Measurements from ENCODE around the gene GGT7.
"Not testable (repeated sequence)": the region's sequence is repeated elsewhere in the genome, so short reads cannot be mapped to it uniquely, and the experiment has no call there.

Gene GGT7

GRCh38 chr20:34872622-34873224, at the start of gene GGT7:
Gene GGT7 (minus strand): TSS chr20:34872856. CDS start chr20:34872815, 41 bp downstream.
- peak; percentile 70 to 74 (median 73) for DNase-seq (ENCODE audit: low read depth in 2 of 3, low spot score in 2 of 3)

DNA sequence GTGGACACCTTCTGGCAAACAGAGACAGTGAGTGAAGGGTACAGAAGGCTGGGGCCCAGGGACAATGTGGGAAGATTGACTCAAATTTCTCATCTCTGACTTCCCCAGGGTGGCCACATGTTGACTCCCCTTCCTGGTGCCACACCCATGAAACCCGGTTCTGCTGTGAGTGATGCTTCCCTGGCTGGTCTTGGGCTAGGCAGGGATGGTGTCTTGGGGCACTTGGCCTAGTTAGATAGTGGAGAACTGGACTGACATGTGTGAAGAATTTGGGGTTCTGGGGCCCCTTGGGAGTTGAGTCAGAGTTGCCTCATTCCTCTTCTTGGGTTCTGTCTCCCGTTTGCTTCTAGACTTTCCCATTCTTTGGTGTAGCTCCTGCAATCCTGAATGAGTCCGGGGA, 48.8 kb upstream of the GGT7 start:
- no peak for DNase-seq (ENCODE audit: low read depth in 2 of 3, low spot score in 2 of 3)

GRCh38 chr20:34920055-34920454, 47.4 kb upstream of the GGT7 start:
- no peak for DNase-seq (ENCODE audit: low read depth in 2 of 3, low spot score in 2 of 3)

GRCh38 chr20:34916774-34917354, 44.2 kb upstream of the GGT7 start:
- DNase-seq (ENCODE audit: low read depth in 2 of 3, low spot score in 2 of 3), result no peak

DNA sequence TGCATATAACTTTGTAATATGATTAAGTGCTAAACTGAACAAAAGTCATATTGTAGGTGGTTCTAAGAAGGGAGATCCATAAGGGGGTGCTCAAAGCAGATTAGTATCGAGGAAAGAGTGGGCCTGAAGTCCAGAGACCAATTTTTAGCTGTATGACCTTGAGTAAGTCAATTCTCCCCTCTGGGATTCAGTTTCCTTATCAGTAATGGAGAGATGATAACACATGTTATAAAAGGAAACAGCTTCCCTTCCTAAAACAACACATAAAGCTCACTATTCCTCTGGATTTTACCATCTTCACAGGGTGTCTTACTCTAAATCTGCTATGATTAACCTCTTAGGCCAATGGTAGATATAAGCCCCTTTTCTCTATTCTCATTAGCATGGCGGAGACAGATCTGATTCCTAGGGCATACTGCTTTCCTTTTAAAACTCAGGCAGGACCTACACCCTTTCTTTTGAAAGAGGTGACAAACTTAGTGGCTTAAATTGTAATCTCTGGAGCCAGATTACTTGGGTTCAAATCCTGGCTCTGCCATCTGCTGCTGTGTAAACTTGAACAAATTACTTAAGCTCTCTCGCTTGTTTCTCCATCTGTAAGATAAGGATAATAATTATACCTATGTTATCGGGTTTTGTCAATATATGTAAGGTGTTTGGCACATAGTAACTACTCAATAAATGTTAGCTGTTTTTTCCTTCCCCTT, 43.2 kb upstream of the GGT7 start:
- no peak for DNase-seq (ENCODE audit: low read depth in 2 of 3, low spot score in 2 of 3)

- no peak for DNase-seq (ENCODE audit: low read depth in 2 of 3, low spot score in 2 of 3)
These were observed 42.5 kb upstream of the GGT7 start for GRCh38 chr20:34915131-34915530.

- no peak for DNase-seq (ENCODE audit: low read depth in 2 of 3, low spot score in 2 of 3)
These were observed 35.2 kb upstream of the GGT7 start for GRCh38 chr20:34907616-34908469.

- no peak for DNase-seq (ENCODE audit: low read depth in 2 of 3, low spot score in 2 of 3)
These were observed 31.6 kb upstream of the GGT7 start for GRCh38 chr20:34904202-34904621.

GRCh38 chr20:34898731-34899130, 26.1 kb upstream of the GGT7 start:
- DNase-seq (ENCODE audit: low read depth in 2 of 3, low spot score in 2 of 3), result not testable (repeated sequence)

- not testable (repeated sequence) for DNase-seq (ENCODE audit: low read depth in 2 of 3, low spot score in 2 of 3)
These were observed 25.5 kb upstream of the GGT7 start for GRCh38 chr20:34898129-34898528.

DNA sequence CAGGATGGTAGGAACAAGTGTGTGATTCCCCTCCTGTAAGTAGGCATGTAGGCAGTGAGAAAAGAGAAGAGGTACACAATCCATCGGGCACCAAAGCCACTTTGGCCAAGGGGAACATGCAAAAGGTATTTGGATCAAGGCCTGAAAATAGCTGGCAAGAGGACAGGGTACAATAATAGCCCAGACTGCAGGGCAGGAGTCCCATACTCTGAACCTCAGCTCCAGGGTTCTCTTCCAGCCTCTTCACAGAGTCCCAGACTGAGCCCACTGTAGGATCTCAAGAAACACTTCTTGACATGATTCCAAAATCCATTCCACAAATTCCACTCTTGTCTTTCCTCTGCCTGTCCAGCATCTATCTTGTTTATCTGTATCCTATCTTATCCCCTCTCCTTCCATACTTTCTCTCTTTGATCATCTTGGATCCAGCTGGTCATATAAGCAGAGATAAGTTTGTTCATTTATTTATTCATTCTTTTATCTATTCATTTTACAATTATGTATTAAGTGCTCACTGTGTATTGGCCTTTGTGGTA, 23.5 kb upstream of the GGT7 start:
- no peak for DNase-seq (ENCODE audit: low read depth in 2 of 3, low spot score in 2 of 3)

GRCh38 chr20:34895465-34895864, 22.8 kb upstream of the GGT7 start:
- no peak for DNase-seq (ENCODE audit: low read depth in 2 of 3, low spot score in 2 of 3)

DNA sequence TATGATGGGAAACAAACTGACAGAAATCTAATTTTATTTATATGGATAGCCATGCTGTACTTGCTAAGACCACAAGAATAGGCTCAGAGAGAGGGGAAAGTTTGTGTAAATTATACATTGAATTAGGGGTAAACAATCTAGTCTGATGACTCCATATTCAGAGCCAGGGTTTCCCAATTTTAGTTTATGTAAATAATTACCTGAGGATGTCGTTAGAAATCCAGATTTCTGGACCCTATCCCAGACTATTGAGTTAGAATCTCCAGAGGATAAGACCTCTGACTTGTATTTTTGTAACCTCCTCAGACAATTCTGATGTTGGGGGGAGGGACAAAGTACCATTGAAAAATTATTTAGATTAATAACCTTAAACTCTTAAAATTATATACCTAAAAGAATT, 22.1 kb upstream of the GGT7 start:
- DNase-seq (ENCODE audit: low read depth in 2 of 3, low spot score in 2 of 3), result no peak

DNA sequence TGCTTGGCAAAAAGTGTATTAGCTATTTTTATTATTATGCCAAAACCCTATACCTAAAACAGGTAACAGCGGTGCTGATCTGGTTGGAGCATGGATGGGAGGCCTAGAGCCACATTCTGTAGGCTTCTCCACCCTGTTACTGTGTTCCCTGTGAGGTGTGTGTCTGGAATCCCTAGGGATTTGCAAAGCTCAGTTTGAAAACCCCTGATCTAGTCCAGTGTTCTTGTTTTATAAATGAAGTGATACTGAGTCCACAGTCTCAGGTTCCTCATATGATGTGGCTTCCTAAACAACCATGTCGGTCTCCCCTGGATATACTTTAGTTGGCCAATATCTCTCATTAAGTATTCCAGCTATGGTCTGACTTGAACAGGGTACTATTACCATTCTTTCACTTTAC, 20.0 kb upstream of the GGT7 start:
- no peak for DNase-seq (ENCODE audit: low read depth in 2 of 3, low spot score in 2 of 3)

DNA sequence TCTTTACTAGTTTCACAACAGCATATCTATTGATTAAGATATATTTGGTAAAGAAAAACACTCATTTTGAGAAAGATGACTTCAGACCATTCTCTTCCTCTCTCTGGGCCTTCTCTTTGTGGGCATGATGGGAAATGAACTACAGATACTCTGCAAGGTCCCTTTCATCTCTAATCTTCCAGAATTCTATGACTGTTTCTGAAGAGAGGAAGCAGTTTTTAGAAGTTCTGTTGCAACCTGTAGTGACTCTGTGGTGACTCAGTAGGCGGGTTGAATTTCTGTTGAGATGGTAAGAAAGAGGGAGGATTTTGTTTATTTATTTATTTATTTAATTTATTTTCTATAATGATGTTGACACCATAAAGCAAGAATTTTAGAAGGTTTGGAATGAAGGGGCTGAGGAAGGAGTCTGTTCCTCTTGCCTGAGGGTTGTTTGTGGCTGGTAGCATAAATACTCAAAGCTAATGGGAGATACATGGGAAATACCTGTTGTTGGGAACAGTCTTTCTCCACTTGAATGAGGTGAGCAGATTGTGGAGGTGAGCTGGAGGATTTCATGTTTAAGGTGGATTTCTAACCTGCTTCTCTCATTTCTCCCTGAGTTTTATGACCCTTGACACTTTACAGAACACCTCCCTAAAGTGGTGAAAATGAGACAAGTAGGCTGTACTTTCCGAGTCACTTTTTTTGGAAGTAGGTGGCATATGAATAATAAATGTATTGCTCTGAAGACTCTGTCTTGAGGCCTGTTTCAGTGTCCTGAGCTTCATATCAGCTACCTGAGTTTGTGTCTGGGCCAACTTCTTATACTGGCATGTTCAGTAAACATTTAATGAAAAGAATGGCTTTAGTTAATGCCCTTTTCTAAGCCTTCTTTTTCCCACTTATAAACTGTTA, 18.8 kb upstream of the GGT7 start:
- no peak for DNase-seq (ENCODE audit: low read depth in 2 of 3, low spot score in 2 of 3)

DNA sequence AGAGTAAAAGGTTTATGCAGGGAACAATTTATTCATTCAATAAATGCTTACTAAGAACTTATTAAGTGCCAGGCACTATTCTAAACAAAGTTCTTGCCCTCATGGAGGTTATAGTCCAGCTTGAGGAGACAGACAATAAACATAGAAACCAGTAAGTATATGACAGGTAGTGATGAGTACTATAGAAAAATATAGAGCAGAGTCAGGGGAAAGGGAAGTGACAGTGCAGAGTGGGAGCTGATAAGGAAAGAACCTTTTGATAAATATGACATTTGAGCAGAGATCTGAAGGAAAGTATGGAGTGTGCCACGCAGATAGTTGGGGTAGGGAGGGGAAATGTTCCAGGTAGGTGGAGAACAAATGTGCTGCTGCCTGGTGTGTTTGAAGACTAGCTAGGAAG, 15.8 kb upstream of the GGT7 start:
- DNase-seq (ENCODE audit: low read depth in 2 of 3, low spot score in 2 of 3), result no peak

GRCh38 chr20:34887023-34887422, 14.4 kb upstream of the GGT7 start:
- no peak for DNase-seq (ENCODE audit: low read depth in 2 of 3, low spot score in 2 of 3)

DNA sequence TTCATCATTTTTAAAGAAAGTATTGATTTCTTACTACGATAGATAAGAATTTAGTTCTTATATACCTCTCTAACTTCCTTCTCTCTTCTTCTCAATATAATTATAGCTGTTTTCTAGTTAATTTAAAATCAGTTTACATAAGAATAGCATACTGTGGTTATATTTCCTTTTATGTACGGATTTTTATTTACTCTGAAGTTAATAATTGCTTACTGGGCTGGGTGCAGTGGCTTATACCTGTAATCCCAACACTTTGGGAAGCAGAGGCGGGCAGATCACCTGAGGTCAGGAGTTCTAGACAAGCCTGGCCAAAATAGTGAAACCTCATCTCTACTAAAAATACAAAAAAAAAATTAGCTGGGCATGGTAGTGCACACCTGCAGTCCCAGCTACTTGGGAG, 13.5 kb upstream of the GGT7 start:
- DNase-seq (ENCODE audit: low read depth in 2 of 3, low spot score in 2 of 3), result no peak

DNA sequence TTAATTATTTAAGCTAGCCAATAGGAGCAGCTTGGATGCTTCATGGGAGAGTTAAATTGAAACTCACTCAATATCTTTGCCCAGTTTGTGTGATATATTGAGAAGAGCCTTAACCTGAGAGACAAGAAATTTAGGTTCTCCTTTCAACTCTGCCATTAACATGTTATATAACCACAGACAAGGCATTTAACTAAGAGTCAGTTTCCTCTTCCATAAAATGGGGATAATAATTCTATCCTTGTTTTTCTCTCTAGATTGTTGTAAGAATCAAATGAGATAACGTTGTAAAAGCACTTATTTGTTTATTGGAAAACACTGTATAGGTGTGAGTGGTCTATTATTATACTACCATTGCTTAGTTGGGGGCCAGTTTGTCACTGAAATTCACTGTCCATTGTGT, 11.6 kb upstream of the GGT7 start:
- DNase-seq (ENCODE audit: low read depth in 2 of 3, low spot score in 2 of 3), result no peak

DNA sequence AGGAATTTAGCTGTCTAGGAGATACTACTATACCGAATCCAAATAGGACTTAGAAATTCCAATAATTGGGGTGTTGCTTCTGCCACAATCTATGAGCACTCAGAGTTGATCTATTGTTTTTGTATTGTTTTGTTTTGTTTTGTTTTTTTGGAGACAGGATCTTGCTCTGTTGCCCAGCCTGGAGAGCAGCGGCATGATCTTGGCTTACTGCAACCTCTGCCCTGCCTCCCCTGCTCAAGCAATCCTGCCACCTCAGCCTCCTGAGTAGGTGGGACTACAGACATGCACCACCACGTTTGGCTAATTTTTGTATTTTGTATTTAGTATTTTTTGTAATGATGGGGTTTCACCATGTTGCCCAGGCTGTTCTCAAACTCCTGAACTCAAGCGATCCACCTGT, 11.2 kb upstream of the GGT7 start:
- no peak for DNase-seq (ENCODE audit: low read depth in 2 of 3, low spot score in 2 of 3)
